ENCODE measurements around the gene CMIP. TPM values are rescaled to one million over a fixed set of nuclear protein-coding genes. Genes with fewer than 3 reads are reported as not detected.

Gene CMIP
- polyA plus RNA-seq, 1 of the 3 experiments (the other 2 are of a cell fraction) = 5.4 TPM

GRCh38 chr16:81618187-81618586 is 173.6 kb downstream of the CMIP start:
- Histone ChIP-seq H3K4me2 (no peak overlapping the region), H3K9ac (no peak overlapping the region), H3K27me3 (ENCODE audit: insufficient read depth) (no peaks in the 10 kb centered on the region), H3K4me3 (ENCODE audit: low read depth in 2 of 2, low read length in 1 of 2) (no peak overlapping the region), H3K27ac (ENCODE audit: low read depth in 2 of 2, low read length in 1 of 2) (no peak overlapping the region), H3K4me1 (ENCODE audit: control insufficient read depth in 1 of 2, insufficient read depth in 2 of 2, low read depth in 1 of 2, low read length in 1 of 2) (peaks cover 4 to 13% of the 10 kb centered on the region in 2 experiments; a peak in 2 of 4 replicates), H3F3A (replicated peaks; ENCODE audit: insufficient read depth) (peaks cover 4% of the 10 kb centered on the region), H2AFZ (ENCODE audit: low read depth) (no peak overlapping the region), H3K9me2 (no peaks in the 10 kb centered on the region), H4K20me1 (ENCODE audit: insufficient read depth) (no peaks in the 10 kb centered on the region), H3K79me2 (ENCODE audit: insufficient read depth) (no peaks in the 10 kb centered on the region), H3K9me3 (no peaks in the 10 kb centered on the region), H3K36me3 (replicated peaks in 1 of 2; ENCODE audit: control insufficient read depth in 1 of 2, insufficient read depth in 2 of 2, low read length in 1 of 2) (no peaks in the 10 kb centered on the region)
- TF ChIP-seq TAF1 (IDR thresholded peaks at IDR 0.05; ENCODE audit: borderline replicate concordance, low read depth, low read length) = no peak
- TF ChIP-seq GATA2 (CRISPR knock-in tag; IDR thresholded peaks at IDR 0.05) = no peak
- TF ChIP-seq YY1 (IDR thresholded peaks at IDR 0.05; ENCODE audit: low read depth) = no peak
- TF ChIP-seq TCF12 (IDR thresholded peaks at IDR 0.05) = no peak
- no peak for TF ChIP-seq NRF1 (IDR thresholded peaks at IDR 0.05; ENCODE audit: low read depth, low read length)
- TF ChIP-seq FOXJ3 (CRISPR knock-in tag; IDR thresholded peaks at IDR 0.05) = no peak
- TF ChIP-seq TEAD4 (IDR thresholded peaks at IDR 0.05; ENCODE audit: borderline replicate concordance, insufficient read depth) = no peak
- TF ChIP-seq CTCF (IDR thresholded peaks at IDR 0.05) = no peak
- no peak for TF ChIP-seq CHD2 (IDR thresholded peaks at IDR 0.05; ENCODE audit: low read length, partially characterized antibody)
- no peak for TF ChIP-seq MEF2A (IDR thresholded peaks at IDR 0.05; ENCODE audit: borderline replicate concordance, low read depth)
- no peak for TF ChIP-seq RCOR1 (IDR thresholded peaks at IDR 0.05; ENCODE audit: low read length)
- no peak for TF ChIP-seq FOXM1 (IDR thresholded peaks at IDR 0.05; ENCODE audit: low read depth)
- TF ChIP-seq USF2 (IDR thresholded peaks at IDR 0.05; ENCODE audit: borderline replicate concordance, low read depth, low read length) = no peak
- no peak for TF ChIP-seq FOSL2 (IDR thresholded peaks at IDR 0.05; ENCODE audit: borderline replicate concordance, low read depth)
- no peak for TF ChIP-seq PBX3 (IDR thresholded peaks at IDR 0.05)
- no peak for TF ChIP-seq ELF1 (IDR thresholded peaks at IDR 0.05)
- no peak for TF ChIP-seq RAD21 (IDR thresholded peaks at IDR 0.05; ENCODE audit: low read length)
- ChIA-PET CTCF (interaction anchor here (1.4 to 1.5 kb wide), 2 partner anchors 13 to 105 kb away, joined by 3 to 4 read pairs; no protein-coding TSS in a partner anchor), POLR2A (no interaction called here)
- DNase-seq = no peak
- 94% methylated on average over 6 of the region's 6 CpGs for WGBS (ENCODE audit: low lambda C conversion rate)

Data from SK-N-SH (cell line).